Measurements from ENCODE around the gene PGM2. TPM values are rescaled to one million over a fixed set of nuclear protein-coding genes. Genes with fewer than 3 reads are reported as not detected.
"Not testable (repeated sequence)": the region's sequence is repeated elsewhere in the genome, so short reads cannot be mapped to it uniquely, and the experiment has no call there.

The PGM2 gene
- total RNA-seq, 4 donors from 2014 or later, result 52.7 to 83.9 (median 74.7) TPM

- DNase-seq (ENCODE audit: low spot score in 2 of 2), result no peak
- intact Hi-C loops (cut with DNase I; ENCODE audit: low total_unique reads), result no loop called here
- no peak for TF ChIP-seq POLR2A (IDR thresholded peaks at IDR 0.05)
- TF ChIP-seq, protein P1, sequence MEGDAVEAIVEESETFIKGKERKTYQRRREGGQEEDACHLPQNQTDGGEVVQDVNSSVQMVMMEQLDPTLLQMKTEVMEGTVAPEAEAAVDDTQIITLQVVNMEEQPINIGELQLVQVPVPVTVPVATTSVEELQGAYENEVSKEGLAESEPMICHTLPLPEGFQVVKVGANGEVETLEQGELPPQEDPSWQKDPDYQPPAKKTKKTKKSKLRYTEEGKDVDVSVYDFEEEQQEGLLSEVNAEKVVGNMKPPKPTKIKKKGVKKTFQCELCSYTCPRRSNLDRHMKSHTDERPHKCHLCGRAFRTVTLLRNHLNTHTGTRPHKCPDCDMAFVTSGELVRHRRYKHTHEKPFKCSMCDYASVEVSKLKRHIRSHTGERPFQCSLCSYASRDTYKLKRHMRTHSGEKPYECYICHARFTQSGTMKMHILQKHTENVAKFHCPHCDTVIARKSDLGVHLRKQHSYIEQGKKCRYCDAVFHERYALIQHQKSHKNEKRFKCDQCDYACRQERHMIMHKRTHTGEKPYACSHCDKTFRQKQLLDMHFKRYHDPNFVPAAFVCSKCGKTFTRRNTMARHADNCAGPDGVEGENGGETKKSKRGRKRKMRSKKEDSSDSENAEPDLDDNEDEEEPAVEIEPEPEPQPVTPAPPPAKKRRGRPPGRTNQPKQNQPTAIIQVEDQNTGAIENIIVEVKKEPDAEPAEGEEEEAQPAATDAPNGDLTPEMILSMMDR (IDR thresholded peaks at IDR 0.05), result no peak
- no peak overlapping the region for H3K4me3 ChIP-seq (ENCODE audit: low read depth, poor library complexity, severe bottlenecking)
- 27 to 28% methylated on average over 4 of the region's 4 CpGs for WGBS, 2 donors
These were observed 4.4 kb upstream of the PGM2 start for GRCh38 chr4:37821953-37822605.

GRCh38 chr4:37825501-37825900 is 985 bp upstream of the PGM2 start:
- H3K4me3 ChIP-seq (ENCODE audit: low read depth, poor library complexity, severe bottlenecking); intact Hi-C loops (cut with DNase I; ENCODE audit: low total_unique reads); DNase-seq (ENCODE audit: low spot score in 2 of 2): not testable (repeated sequence)
- WGBS, 2 donors, result 4 to 8% methylated on average over 9 of the region's 9 CpGs

- no peak for DNase-seq (ENCODE audit: low spot score in 2 of 2)
- intact Hi-C loops (cut with DNase I; ENCODE audit: low total_unique reads), result no loop called here
- TF ChIP-seq POLR2A (IDR thresholded peaks at IDR 0.05), result no peak
- TF ChIP-seq, protein P1 (IDR thresholded peaks at IDR 0.05), result no peak
- WGBS, 2 donors, result 0 to 1% methylated on average over 14 of the region's 14 CpGs
- H3K4me3 ChIP-seq (ENCODE audit: low read depth, poor library complexity, severe bottlenecking), result peak overlapping the region; percentile 71
These were observed 555 bp upstream of the PGM2 start for GRCh38 chr4:37825968-37826294.

GRCh38 chr4:37827030-37827685 is 672 bp downstream of the PGM2 start:
- TF ChIP-seq, protein P1 (IDR thresholded peaks at IDR 0.05), result no peak
- TF ChIP-seq POLR2A (IDR thresholded peaks at IDR 0.05), result no peak
- intact Hi-C loops (cut with DNase I; ENCODE audit: low total_unique reads), result no loop called here
- DNase-seq (ENCODE audit: low spot score in 2 of 2), result peak in 1 of 2 donors; percentile 88
- H3K4me3 ChIP-seq (ENCODE audit: low read depth, poor library complexity, severe bottlenecking), result peak overlapping the region; percentile 71
- WGBS, 2 donors, result 4 to 7% methylated on average over 26 to 37 of the region's 38 CpGs

DNA sequence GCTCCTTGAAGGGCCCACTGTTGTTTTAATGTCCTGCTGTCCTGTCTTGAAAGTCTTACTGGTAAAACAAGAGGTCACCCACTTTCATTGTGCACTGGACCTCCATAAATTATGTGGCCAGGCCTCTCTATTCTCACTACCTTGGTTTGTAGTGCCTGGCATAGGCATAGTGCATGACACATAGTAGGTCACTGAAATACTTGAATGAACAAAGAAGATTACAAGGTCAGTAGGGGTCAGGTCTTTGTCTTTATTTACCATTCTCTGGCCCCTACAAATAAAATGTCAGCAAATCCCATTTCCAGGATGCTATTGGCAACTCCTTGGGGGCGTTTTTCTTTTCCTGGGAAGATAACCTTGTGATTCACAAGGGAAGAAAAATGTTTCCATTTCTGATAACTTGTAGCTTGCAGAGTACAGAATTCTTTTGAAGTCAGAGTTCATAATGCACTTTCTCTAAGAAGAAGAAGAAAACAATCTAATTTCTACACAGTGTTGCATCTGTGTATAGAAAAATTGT is 1.4 kb downstream of the PGM2 start:
- no peak for DNase-seq (ENCODE audit: low spot score in 2 of 2)
- TF ChIP-seq, protein P1 (IDR thresholded peaks at IDR 0.05), result no peak
- TF ChIP-seq POLR2A (IDR thresholded peaks at IDR 0.05), result no peak
- intact Hi-C loops (cut with DNase I; ENCODE audit: low total_unique reads), result no loop called here
- WGBS, 2 donors, result 57 to 74% methylated on average over 1 of the region's 1 CpG
- peak overlapping the region; percentile 71 for H3K4me3 ChIP-seq (ENCODE audit: low read depth, poor library complexity, severe bottlenecking)

DNA sequence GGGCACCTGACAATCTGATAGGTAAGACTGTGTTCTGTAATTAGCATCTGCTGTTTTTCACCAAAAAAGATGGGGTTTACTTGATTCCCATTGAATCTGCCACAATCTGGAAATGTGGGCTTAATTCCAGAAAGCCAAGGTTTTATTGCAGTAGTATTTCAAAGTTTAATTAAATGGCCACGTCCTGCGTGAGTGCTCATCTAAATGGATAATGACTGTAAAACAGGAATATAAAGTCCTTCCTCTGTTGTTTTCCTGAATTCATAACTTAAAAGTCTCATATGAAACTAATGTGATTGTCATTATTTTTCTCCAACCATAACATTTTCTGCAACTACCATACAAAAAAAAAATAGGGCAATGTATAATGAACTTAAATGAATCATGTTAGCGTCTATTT is 2.4 kb downstream of the PGM2 start:
- TF ChIP-seq, protein P1 (IDR thresholded peaks at IDR 0.05), result no peak
- TF ChIP-seq POLR2A (IDR thresholded peaks at IDR 0.05), result no peak
- WGBS, 2 donors, result 81 to 82% methylated on average over 3 of the region's 3 CpGs
- intact Hi-C loops (cut with DNase I; ENCODE audit: low total_unique reads), result no loop called here

More for the DNA sequence above, 2.4 kb downstream of the PGM2 start:
- DNase-seq (ENCODE audit: low spot score in 2 of 2), result no peak
- no peak overlapping the region for H3K4me3 ChIP-seq (ENCODE audit: low read depth, poor library complexity, severe bottlenecking)
